Natural killer cell (primary cell): ENCODE measurements around the gene ZNF521. TPM values are rescaled to one million over a fixed set of nuclear protein-coding genes. Genes with fewer than 3 reads are reported as not detected.

ENCODE experiments used
- ATAC-seq, 3 donors: fragments of 150-1000 bp in 2 of 3; fragments of 200-7000 bp in 1 of 3; cut with Tn5 transposase; 1 replicate in 1 of 3; 2 replicates in 2 of 3; pipeline ENCODE4 v1.10.0; 2021; ENCODE audit warnings: mild to moderate bottlenecking in 2 of 3, moderate library complexity in 2 of 3
- DNase-seq, 2 donors: peaks; one replicate each; pipeline versions ENCODE4 v3.0.0 to v3.0.0-alpha.2; 2013 to 2021; ENCODE audit warnings: mixed read lengths in 1 of 2
- H3K27ac ChIP-seq: one replicate; pipeline ENCODE4 v1.5.1; 2013; ENCODE audit warnings: mild to moderate bottlenecking, low read length
- H3K27me3 ChIP-seq: one replicate; pipeline ENCODE4 v1.6.1; 2013; ENCODE audit warnings: low read length; ENCODE audit not compliant: control insufficient read depth, insufficient read depth
- H3K36me3 ChIP-seq: one replicate; pipeline ENCODE4 v1.6.1; 2013; ENCODE audit warnings: low read length; ENCODE audit not compliant: control insufficient read depth, insufficient read depth
- H3K4me1 ChIP-seq: one replicate; pipeline ENCODE4 v1.6.1; 2013; ENCODE audit warnings: low read length; ENCODE audit not compliant: control insufficient read depth, insufficient read depth
- H3K4me3 ChIP-seq: one replicate; pipeline ENCODE4 v1.5.1; 2013; ENCODE audit warnings: low read length
- H3K9me3 ChIP-seq: one replicate; pipeline ENCODE4 v1.6.1; 2013; ENCODE audit warnings: low read length; ENCODE audit not compliant: control insufficient read depth, insufficient read depth
- H3K27ac Mint-ChIP-seq, 2 donors: one replicate each; pipeline ENCODE4 v1.8.0; 2022; ENCODE audit warnings: mild to moderate bottlenecking in 2 of 2, mixed read lengths in 2 of 2, moderate library complexity in 1 of 2
- H3K27me3 Mint-ChIP-seq, 2 donors: one replicate each; pipeline ENCODE4 v1.8.0; 2022; ENCODE audit warnings: low read depth in 2 of 2, mixed read lengths in 2 of 2
- H3K36me3 Mint-ChIP-seq: one replicate; pipeline ENCODE4 v1.8.0; 2022; ENCODE audit warnings: mixed read lengths
- H3K4me1 Mint-ChIP-seq, 2 donors: one replicate each; pipeline ENCODE4 v1.8.0; 2022; ENCODE audit warnings: mixed read lengths in 2 of 2
- H3K4me3 Mint-ChIP-seq: one replicate; pipeline ENCODE4 v1.8.0; 2022; ENCODE audit warnings: mild to moderate bottlenecking, moderate library complexity, mixed read lengths
- H3K9me3 Mint-ChIP-seq, 2 donors: one replicate each; pipeline ENCODE4 v1.8.0; 2022; ENCODE audit warnings: mixed read lengths in 2 of 2
- CTCF ChIP-seq: fragments of 200-600 bp; IDR thresholded peaks from one replicate; pipeline ENCODE4 v1.8.0; 2022; ENCODE audit warnings: antibody characterized with exemption
- WGBS: methylation state at CpG from one replicate; pipeline ENCODE4 v1.1.7; 2013; ENCODE audit warnings: missing lambda C conversion rate; ENCODE audit not compliant: insufficient coverage; 5-methylcytosine and 5-hydroxymethylcytosine counted together
- intact Hi-C: fragments of 100-400 bp; cut with micrococcal nuclease; formaldehyde crosslinking; loops from one replicate; pipeline ENCODE4 v1.14.2; 2022
- total RNA-seq, 4 donors: library from RNA; stranded (reverse); fragments of 120-200 nt in 1 of 4; gene quantifications; one replicate each; pipeline versions ENCODE4 v1.2.3 to v1.2.4, GENCODE V29; 2013 to 2022

ZNF521 gene
- total RNA-seq, 3 donors from 2014 or later (not counting 1 experiment from before 2014, with no cell fraction given), result 0.19 to 3.5 (median 0.54) TPM

GRCh38 chr18:25050605-25051004 is 301.4 kb downstream of the ZNF521 start:
- no peaks in the 10 kb centered on the region for H3K36me3 Mint-ChIP-seq
- H3K4me3 Mint-ChIP-seq, result no peak overlapping the region
- intact Hi-C loops, result no loop called here
- H3K4me1 Mint-ChIP-seq, result no peaks in the 10 kb centered on the region
- no peak for TF ChIP-seq CTCF
- H3K27ac ChIP-seq, result no peak overlapping the region
- H3K4me1 ChIP-seq, result no peaks in the 10 kb centered on the region
- H3K27ac Mint-ChIP-seq, result no peak overlapping the region
- no peaks in the 10 kb centered on the region for H3K9me3 ChIP-seq
- no peaks in the 10 kb centered on the region for H3K36me3 ChIP-seq
- H3K27me3 ChIP-seq, result no peaks in the 10 kb centered on the region
- H3K4me3 ChIP-seq, result no peak overlapping the region
- ATAC-seq (no peak), DNase-seq (no peak)
- H3K27me3 Mint-ChIP-seq, result no peaks in the 10 kb centered on the region
- WGBS, result 89% methylated on average over 6 of the region's 6 CpGs
- H3K9me3 Mint-ChIP-seq, result no peaks in the 10 kb centered on the region

- no peak overlapping the region for H3K4me3 Mint-ChIP-seq
- TF ChIP-seq CTCF, result no peak
- Histone ChIP-seq H3K9me3 (no peaks in the 10 kb centered on the region), H3K36me3 (no peaks in the 10 kb centered on the region), H3K27me3 (no peaks in the 10 kb centered on the region), H3K4me1 (no peaks in the 10 kb centered on the region), H3K4me3 (no peak overlapping the region), H3K27ac (no peak overlapping the region)
- WGBS, result 87% methylated on average over 9 of the region's 9 CpGs
- intact Hi-C loops, result no loop called here
- no peak overlapping the region for H3K27ac Mint-ChIP-seq
- H3K4me1 Mint-ChIP-seq, result no peaks in the 10 kb centered on the region
- H3K9me3 Mint-ChIP-seq, result no peaks in the 10 kb centered on the region
- peaks cover 10 to 14% of the 10 kb centered on the region in 2 donors for H3K27me3 Mint-ChIP-seq
- H3K36me3 Mint-ChIP-seq, result no peaks in the 10 kb centered on the region
- no peak for DNase-seq
- no peak for ATAC-seq
Measured at GRCh38 chr18:25047983-25048382, 304.0 kb downstream of the ZNF521 start.

- no peaks in the 10 kb centered on the region for H3K36me3 Mint-ChIP-seq
- Histone ChIP-seq H3K36me3 (no peaks in the 10 kb centered on the region), H3K9me3 (no peaks in the 10 kb centered on the region), H3K27me3 (no peaks in the 10 kb centered on the region), H3K27ac (no peak overlapping the region), H3K4me3 (no peak overlapping the region), H3K4me1 (no peaks in the 10 kb centered on the region)
- intact Hi-C loops, result no loop called here
- no peaks in the 10 kb centered on the region for H3K9me3 Mint-ChIP-seq
- H3K4me1 Mint-ChIP-seq, result no peaks in the 10 kb centered on the region
- H3K4me3 Mint-ChIP-seq, result no peak overlapping the region
- no peak for TF ChIP-seq CTCF
- ATAC-seq (no peak), DNase-seq (no peak)
- no peak overlapping the region for H3K27ac Mint-ChIP-seq
- H3K27me3 Mint-ChIP-seq, result peaks cover 10 to 19% of the 10 kb centered on the region in 2 donors
- WGBS, result 71% methylated on average over 3 of the region's 3 CpGs
Measured at GRCh38 chr18:25047421-25047820, 304.5 kb downstream of the ZNF521 start.

GRCh38 chr18:25044694-25045093 is 307.3 kb downstream of the ZNF521 start:
- no peak overlapping the region for H3K27ac Mint-ChIP-seq
- H3K27me3 Mint-ChIP-seq, result peaks cover 10 to 22% of the 10 kb centered on the region in 2 donors
- no peaks in the 10 kb centered on the region for H3K4me1 Mint-ChIP-seq
- H3K27ac ChIP-seq, result no peak overlapping the region
- ATAC-seq (no peak), DNase-seq (no peak)
- no peaks in the 10 kb centered on the region for H3K36me3 ChIP-seq
- H3K4me3 Mint-ChIP-seq, result no peak overlapping the region
- 79% methylated on average over 2 of the region's 2 CpGs for WGBS
- H3K36me3 Mint-ChIP-seq, result no peaks in the 10 kb centered on the region
- no peaks in the 10 kb centered on the region for H3K27me3 ChIP-seq
- no peaks in the 10 kb centered on the region for H3K4me1 ChIP-seq
- H3K4me3 ChIP-seq, result no peak overlapping the region
- H3K9me3 ChIP-seq, result no peaks in the 10 kb centered on the region
- no peaks in the 10 kb centered on the region for H3K9me3 Mint-ChIP-seq
- TF ChIP-seq CTCF, result no peak
- intact Hi-C loops, result no loop called here
